RWPE2 (cell line): ENCODE results near the gene MBD3L2.
"Not testable (repeated sequence)": the region's sequence is repeated elsewhere in the genome, so short reads cannot be mapped to it uniquely, and the experiment has no call there.

Experiments used
- ATAC-seq: fragments of 200-7000 bp; cut with Tn5 transposase; 3 replicates; pipeline ENCODE4 v1.9.1; 2021; ENCODE audit warnings: low read depth
- DNase-seq: peaks from one replicate; pipeline ENCODE4 v3.0.0-alpha.2; 2020; ENCODE audit warnings: low spot score
- H3K27ac ChIP-seq: fragments of 450-650 bp; 2 replicates; pipeline ENCODE4 v1.5.1; 2017; ENCODE audit warnings: mild to moderate bottlenecking; ENCODE audit not compliant: poor library complexity, severe bottlenecking
- H3K27me3 ChIP-seq: fragments of 250-450 bp; sonication (Bioruptor Pico); 2 replicates; pipeline ENCODE4 v1.5.1; 2021; ENCODE audit warnings: mild to moderate bottlenecking, moderate library complexity; ENCODE audit not compliant: insufficient read depth, poor library complexity, severe bottlenecking
- H3K36me3 ChIP-seq: fragments of 250-450 bp; sonication (Bioruptor Pico); 2 replicates; pipeline ENCODE4 v1.5.1; 2020; ENCODE audit warnings: low read depth, mild to moderate bottlenecking, moderate library complexity
- H3K4me1 ChIP-seq: fragments of 250-450 bp; sonication (Bioruptor Pico); 2 replicates; pipeline ENCODE4 v1.5.1; 2021; ENCODE audit warnings: mild to moderate bottlenecking, moderate library complexity; ENCODE audit not compliant: insufficient read depth, poor library complexity, severe bottlenecking
- H3K4me3 ChIP-seq: fragments of 250-450 bp; sonication (Bioruptor Pico); 2 replicates; pipeline ENCODE4 v1.5.1; 2021; ENCODE audit warnings: mild to moderate bottlenecking, moderate library complexity; ENCODE audit not compliant: severe bottlenecking
- H3K9me3 ChIP-seq: fragments of 250-450 bp; sonication (Bioruptor Pico); 2 replicates; pipeline ENCODE4 v1.5.1; 2021; ENCODE audit warnings: mild to moderate bottlenecking, moderate library complexity; ENCODE audit not compliant: severe bottlenecking
- TF ChIP-seq, protein P1 (sequence below): fragments of 450-650 bp; IDR thresholded peaks from one replicate; pipeline ENCODE4 v1.5.1; 2017; ENCODE audit warnings: mild to moderate bottlenecking, moderate library complexity; ENCODE audit not compliant: poor library complexity, severe bottlenecking

The MBD3L2 gene

DNA sequence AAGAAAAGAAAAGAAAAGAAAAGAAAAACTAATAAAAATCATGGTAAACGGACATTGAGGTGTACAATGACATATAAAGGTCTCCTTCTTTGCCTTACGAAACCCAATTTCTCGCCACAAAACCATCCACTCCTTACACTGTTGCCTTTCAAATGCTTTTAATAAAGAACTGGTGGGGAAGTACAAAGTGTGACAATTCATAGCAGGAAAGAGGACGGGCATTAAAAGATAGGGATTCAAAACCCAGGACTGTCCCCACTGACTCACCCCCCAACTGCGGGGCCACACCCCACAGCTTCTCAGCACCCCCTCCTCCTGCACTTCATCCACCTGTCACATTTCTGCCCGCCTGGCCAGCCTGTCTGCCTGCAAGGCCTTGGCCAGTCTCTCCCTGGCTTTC, 30.3 kb upstream of the MBD3L2 start:
- Histone ChIP-seq H3K27me3 (no peaks in the 10 kb centered on the region), H3K27ac (no peak overlapping the region), H3K9me3 (no peaks in the 10 kb centered on the region), H3K4me1 (no peaks in the 10 kb centered on the region), H3K36me3 (no peaks in the 10 kb centered on the region), H3K4me3 (no peak overlapping the region)
- no peak for DNase-seq
- TF ChIP-seq, protein P1, sequence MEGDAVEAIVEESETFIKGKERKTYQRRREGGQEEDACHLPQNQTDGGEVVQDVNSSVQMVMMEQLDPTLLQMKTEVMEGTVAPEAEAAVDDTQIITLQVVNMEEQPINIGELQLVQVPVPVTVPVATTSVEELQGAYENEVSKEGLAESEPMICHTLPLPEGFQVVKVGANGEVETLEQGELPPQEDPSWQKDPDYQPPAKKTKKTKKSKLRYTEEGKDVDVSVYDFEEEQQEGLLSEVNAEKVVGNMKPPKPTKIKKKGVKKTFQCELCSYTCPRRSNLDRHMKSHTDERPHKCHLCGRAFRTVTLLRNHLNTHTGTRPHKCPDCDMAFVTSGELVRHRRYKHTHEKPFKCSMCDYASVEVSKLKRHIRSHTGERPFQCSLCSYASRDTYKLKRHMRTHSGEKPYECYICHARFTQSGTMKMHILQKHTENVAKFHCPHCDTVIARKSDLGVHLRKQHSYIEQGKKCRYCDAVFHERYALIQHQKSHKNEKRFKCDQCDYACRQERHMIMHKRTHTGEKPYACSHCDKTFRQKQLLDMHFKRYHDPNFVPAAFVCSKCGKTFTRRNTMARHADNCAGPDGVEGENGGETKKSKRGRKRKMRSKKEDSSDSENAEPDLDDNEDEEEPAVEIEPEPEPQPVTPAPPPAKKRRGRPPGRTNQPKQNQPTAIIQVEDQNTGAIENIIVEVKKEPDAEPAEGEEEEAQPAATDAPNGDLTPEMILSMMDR: no peak
- no peak for ATAC-seq

DNA sequence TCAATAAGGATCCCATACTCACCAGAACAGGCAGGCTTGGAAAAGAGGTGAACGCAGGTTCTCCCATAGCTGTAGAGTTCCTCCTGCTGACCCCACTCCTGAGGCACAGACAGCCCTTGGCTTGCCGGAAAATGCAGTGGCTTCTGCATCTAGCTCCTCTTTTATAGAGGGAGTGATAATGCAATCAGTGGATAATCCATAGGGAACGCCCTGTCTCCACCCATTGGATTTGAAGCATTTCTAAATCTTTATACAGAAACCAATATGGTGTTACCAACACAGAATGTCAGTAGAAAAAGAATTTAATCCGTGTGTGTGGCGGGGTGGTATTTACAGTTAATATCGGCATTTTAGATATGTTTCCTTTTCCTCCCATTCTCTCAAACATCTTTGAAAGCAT, 27.8 kb upstream of the MBD3L2 start, which contains the start of gene MBD3L2B:
MBD3L2B (minus strand) TSS at position 101 of the 400 bp plus-strand sequence; CDS start at position 67, 34 bp downstream.
- not testable (repeated sequence) for H3K36me3 ChIP-seq, H3K27me3 ChIP-seq, H3K9me3 ChIP-seq, H3K27ac ChIP-seq, ATAC-seq, H3K4me1 ChIP-seq, DNase-seq, H3K4me3 ChIP-seq

- not testable (repeated sequence) for H3K36me3 ChIP-seq, ATAC-seq, H3K27me3 ChIP-seq, H3K27ac ChIP-seq, H3K4me3 ChIP-seq, DNase-seq, H3K4me1 ChIP-seq, H3K9me3 ChIP-seq
Measured at GRCh38 chr19:7028790-7029189, 20.3 kb upstream of the MBD3L2 start.

DNA sequence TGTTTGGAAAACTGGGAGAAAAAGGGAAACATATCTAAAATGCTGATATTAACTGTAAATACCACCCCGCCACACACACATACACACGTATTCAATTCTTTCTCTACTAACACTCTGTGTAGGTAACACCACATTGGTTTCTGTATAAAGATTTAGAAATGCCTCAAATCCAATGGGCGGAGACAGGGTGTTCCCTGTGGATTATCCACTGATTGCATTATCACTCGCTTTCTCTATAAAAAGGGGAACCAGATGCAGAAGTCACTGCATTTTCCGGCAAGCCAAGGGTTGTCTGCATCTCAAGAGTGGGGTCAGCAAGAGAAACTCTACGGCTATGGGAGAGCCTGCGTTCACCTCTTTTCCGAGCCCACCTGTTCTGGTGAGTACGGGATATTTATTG, 18.8 kb upstream of the MBD3L2 start, which contains the start of gene MBD3L5:
MBD3L5 (plus strand) TSS at position 301 of the 400 bp plus-strand sequence; CDS start at position 335, 34 bp downstream.
- not testable (repeated sequence) for H3K36me3 ChIP-seq, H3K27ac ChIP-seq, ATAC-seq, DNase-seq, H3K4me3 ChIP-seq, H3K27me3 ChIP-seq, H3K9me3 ChIP-seq, H3K4me1 ChIP-seq

GRCh38 chr19:7040079-7040478, 9.0 kb upstream of the MBD3L2 start, which contains the start of gene MBD3L4:
TSS of gene MBD3L4 (minus strand) at chr19:7040179. CDS start at chr19:7040144, 35 bp downstream.
- not testable (repeated sequence) for H3K36me3 ChIP-seq, H3K27me3 ChIP-seq, H3K9me3 ChIP-seq, DNase-seq, H3K4me3 ChIP-seq, H3K27ac ChIP-seq, H3K4me1 ChIP-seq, ATAC-seq

GRCh38 chr19:7041563-7041962, 7.6 kb upstream of the MBD3L2 start:
- not testable (repeated sequence) for H3K9me3 ChIP-seq, H3K27me3 ChIP-seq, ATAC-seq, H3K4me3 ChIP-seq, DNase-seq, H3K4me1 ChIP-seq, H3K36me3 ChIP-seq, H3K27ac ChIP-seq

GRCh38 chr19:7051421-7051820, 2.3 kb downstream of the MBD3L2 start:
- not testable (repeated sequence) for H3K4me1 ChIP-seq, ATAC-seq, H3K36me3 ChIP-seq, H3K9me3 ChIP-seq, H3K4me3 ChIP-seq, H3K27ac ChIP-seq, H3K27me3 ChIP-seq, DNase-seq

- H3K9me3 ChIP-seq, H3K4me1 ChIP-seq, ATAC-seq, H3K36me3 ChIP-seq, H3K27me3 ChIP-seq, DNase-seq, H3K27ac ChIP-seq, H3K4me3 ChIP-seq: not testable (repeated sequence)
Measured at GRCh38 chr19:7052896-7053295, 3.8 kb downstream of the MBD3L2 start.

GRCh38 chr19:7054635-7055368, 5.7 kb downstream of the MBD3L2 start:
- not testable (repeated sequence) for ATAC-seq

DNA sequence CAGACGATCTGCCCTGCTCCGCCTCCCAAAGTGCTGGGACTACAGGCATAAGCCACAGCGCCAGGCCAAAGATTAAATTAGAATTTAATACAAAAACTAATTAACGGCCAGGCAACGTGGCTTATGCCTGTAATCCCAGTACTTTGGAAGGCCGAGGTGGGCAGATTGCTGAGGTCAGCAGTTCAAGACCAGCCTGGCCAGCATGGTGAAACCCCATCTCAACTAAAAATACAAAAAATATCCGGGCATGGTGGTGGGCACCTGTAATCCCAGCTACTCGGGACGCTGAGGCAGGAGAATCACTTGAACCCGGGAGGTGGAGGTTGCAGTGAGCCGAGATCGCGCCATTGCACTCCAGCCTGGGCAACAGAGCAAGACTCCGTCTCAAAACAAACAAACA, 6.6 kb downstream of the MBD3L2 start:
- not testable (repeated sequence) for ATAC-seq, H3K36me3 ChIP-seq, H3K27me3 ChIP-seq, H3K4me1 ChIP-seq, H3K27ac ChIP-seq, H3K9me3 ChIP-seq, H3K4me3 ChIP-seq, DNase-seq

More at GRCh38 chr19:7054635-7055368, 5.7 kb downstream of the MBD3L2 start:
- H3K27ac ChIP-seq, H3K4me1 ChIP-seq, H3K4me3 ChIP-seq, DNase-seq, H3K9me3 ChIP-seq, H3K36me3 ChIP-seq, H3K27me3 ChIP-seq: not testable (repeated sequence)

DNA sequence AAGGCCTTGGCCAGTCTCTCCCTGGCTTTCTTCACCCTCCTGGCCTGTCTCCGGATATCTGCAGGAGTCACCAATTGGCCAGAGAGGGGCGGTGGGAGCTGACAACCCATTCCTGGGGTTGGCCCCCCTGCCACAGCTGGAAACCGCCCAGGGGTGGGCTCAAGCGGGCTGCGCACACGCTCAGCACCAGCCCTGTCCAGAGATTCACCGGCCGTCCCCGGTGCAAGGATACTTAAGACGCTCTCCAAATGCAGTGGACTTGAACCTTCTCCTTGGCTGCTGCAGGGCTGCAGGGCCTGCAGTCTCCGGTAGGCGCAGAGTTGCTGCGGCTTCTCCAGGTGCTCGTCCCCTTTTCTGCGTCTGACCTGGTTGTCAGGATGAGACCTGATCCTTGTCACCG, 7.2 kb downstream of the MBD3L2 start:
- H3K27me3 ChIP-seq, H3K4me1 ChIP-seq, H3K27ac ChIP-seq, H3K4me3 ChIP-seq, H3K36me3 ChIP-seq, ATAC-seq, H3K9me3 ChIP-seq, DNase-seq: not testable (repeated sequence)
